Mucosa of descending colon (tissue), 3 donors: Measurements from ENCODE around the gene ZSWIM7. TPM values are rescaled to one million over a fixed set of nuclear protein-coding genes. Genes with fewer than 3 reads are reported as not detected.
A peak's percentile ranks its signal among the peaks of the same experiment; 100 is the strongest.

Experiments used
- ATAC-seq: fragments of 200-7000 bp; cut with Tn5 transposase; one replicate; pipeline ENCODE4 v1.9.1; 2020; ENCODE audit warnings: mild to moderate bottlenecking, moderate library complexity
- DNase-seq, 3 donors: peaks; one replicate each; pipeline ENCODE4 v3.0.0-alpha.2; 2020
- H3K36me3 ChIP-seq: fragments of 200-600 bp; one replicate; pipeline ENCODE4 v1.8.0; 2021; ENCODE audit warnings: low read depth, mild to moderate bottlenecking
- H3K4me1 ChIP-seq: fragments of 200-600 bp; one replicate; pipeline ENCODE4 v1.8.0; 2021; ENCODE audit warnings: low read depth, mild to moderate bottlenecking
- H3K4me3 ChIP-seq: fragments of 200-600 bp; one replicate; pipeline ENCODE4 v1.8.0; 2021; ENCODE audit warnings: mild to moderate bottlenecking
- H3K9me3 ChIP-seq: fragments of 200-600 bp; one replicate; pipeline ENCODE4 v1.8.0; 2021; ENCODE audit warnings: mild to moderate bottlenecking
- intact Hi-C, 2 donors: fragments of 100-400 bp; cut with DNase I in 1 of 2; cut with micrococcal nuclease in 1 of 2; formaldehyde crosslinking; loops; one replicate each; pipeline versions ENCODE4 v1.11.0 to v1.11.1; 2022; cut with DNase I, micrococcal nuclease
- total RNA-seq, 3 donors: library from RNA; stranded (reverse); fragmentation: NEBNext Ultra II Directional in 2 of 3; extraction: Animal tissue kit (Norgen Biotek cat#: 25700) in 2 of 3; gene quantifications; one replicate each; pipeline versions ENCODE4 v1.2.1 to v1.2.4, GENCODE V29; 2021 to 2023
- TF ChIP-seq, protein P1 (sequence below): fragments of 200-600 bp; IDR thresholded peaks from one replicate; pipeline ENCODE4 v1.8.0; 2022; ENCODE audit warnings: antibody characterized with exemption, mild to moderate bottlenecking
- donor health status: DM: no; HTN: no; CAD: no; lungs with moderate emphysema.
- donor health status: DM: no; HTN: no; CAD: no.
- donor health status: DM: no; HTN: yes; CAD: no.

ZSWIM7 gene
- total RNA-seq, 3 donors from 2014 or later, result 17.3 to 32.1 (median 26.0) TPM

GRCh38 chr17:15965528-15965927 is 34.0 kb downstream of the ZSWIM7 start:
- no peaks in the 10 kb centered on the region for H3K36me3 ChIP-seq
- H3K4me1 ChIP-seq, result peaks cover 25% of the 10 kb centered on the region
- DNase-seq (no peak), ATAC-seq (no peak)
- H3K4me3 ChIP-seq, result no peak overlapping the region
- intact Hi-C loops, result no loop called here
- TF ChIP-seq, protein P1, sequence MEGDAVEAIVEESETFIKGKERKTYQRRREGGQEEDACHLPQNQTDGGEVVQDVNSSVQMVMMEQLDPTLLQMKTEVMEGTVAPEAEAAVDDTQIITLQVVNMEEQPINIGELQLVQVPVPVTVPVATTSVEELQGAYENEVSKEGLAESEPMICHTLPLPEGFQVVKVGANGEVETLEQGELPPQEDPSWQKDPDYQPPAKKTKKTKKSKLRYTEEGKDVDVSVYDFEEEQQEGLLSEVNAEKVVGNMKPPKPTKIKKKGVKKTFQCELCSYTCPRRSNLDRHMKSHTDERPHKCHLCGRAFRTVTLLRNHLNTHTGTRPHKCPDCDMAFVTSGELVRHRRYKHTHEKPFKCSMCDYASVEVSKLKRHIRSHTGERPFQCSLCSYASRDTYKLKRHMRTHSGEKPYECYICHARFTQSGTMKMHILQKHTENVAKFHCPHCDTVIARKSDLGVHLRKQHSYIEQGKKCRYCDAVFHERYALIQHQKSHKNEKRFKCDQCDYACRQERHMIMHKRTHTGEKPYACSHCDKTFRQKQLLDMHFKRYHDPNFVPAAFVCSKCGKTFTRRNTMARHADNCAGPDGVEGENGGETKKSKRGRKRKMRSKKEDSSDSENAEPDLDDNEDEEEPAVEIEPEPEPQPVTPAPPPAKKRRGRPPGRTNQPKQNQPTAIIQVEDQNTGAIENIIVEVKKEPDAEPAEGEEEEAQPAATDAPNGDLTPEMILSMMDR, result no peak
- no peaks in the 10 kb centered on the region for H3K9me3 ChIP-seq

DNA sequence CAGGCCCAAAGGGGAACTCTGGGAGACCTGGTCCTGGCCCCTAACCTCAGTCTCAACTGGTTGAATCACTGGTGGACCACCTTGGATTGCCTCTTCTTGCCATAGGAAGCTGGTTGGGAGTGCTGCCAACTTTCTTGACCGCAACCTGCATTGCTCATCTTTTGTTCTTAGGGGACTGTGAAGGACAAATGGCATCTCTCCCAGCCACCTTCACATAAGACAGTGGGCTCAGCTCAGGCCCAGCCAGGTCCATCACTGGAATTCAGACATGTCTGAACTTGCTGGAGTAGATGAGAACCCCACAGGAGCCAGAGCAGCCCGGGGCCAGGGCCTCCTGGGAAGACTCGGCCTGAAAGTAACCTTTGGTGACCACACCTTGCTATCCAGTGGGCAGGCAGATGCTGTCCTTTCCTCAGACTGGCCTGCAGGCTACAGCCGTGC is 35.8 kb downstream of the ZSWIM7 start:
- H3K4me3 ChIP-seq, result no peak overlapping the region
- H3K36me3 ChIP-seq, result no peaks in the 10 kb centered on the region
- intact Hi-C loops, result no loop called here
- DNase-seq (no peak), ATAC-seq (no peak)
- no peaks in the 10 kb centered on the region for H3K9me3 ChIP-seq
- TF ChIP-seq, protein P1, result no peak
- H3K4me1 ChIP-seq, result peaks cover 29% of the 10 kb centered on the region

DNA sequence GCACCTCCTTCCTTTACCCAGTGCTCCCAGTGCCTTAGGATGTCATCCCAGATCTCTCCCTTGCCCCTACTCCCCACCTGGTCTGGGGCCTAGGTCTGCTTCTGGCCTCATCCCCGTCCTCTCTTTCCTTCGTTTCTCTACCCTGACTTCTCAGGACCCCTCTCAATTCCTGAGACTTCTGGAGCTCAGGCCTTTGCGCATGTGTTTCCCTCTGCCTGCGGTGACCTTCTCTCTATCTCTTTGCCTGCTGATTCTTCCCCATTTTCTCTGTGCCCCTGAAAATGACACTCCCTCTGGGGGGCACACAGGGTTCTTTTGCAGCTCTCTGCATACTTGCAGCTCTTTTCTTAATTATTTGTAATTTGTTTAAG is 41.0 kb downstream of the ZSWIM7 start:
- Histone ChIP-seq H3K4me3 (no peak overlapping the region), H3K4me1 (peaks cover 7% of the 10 kb centered on the region), H3K9me3 (no peaks in the 10 kb centered on the region), H3K36me3 (no peaks in the 10 kb centered on the region)
- no peak for ATAC-seq
- DNase-seq, result no peak
- intact Hi-C loops, result no loop called here
- TF ChIP-seq, protein P1, result no peak

DNA sequence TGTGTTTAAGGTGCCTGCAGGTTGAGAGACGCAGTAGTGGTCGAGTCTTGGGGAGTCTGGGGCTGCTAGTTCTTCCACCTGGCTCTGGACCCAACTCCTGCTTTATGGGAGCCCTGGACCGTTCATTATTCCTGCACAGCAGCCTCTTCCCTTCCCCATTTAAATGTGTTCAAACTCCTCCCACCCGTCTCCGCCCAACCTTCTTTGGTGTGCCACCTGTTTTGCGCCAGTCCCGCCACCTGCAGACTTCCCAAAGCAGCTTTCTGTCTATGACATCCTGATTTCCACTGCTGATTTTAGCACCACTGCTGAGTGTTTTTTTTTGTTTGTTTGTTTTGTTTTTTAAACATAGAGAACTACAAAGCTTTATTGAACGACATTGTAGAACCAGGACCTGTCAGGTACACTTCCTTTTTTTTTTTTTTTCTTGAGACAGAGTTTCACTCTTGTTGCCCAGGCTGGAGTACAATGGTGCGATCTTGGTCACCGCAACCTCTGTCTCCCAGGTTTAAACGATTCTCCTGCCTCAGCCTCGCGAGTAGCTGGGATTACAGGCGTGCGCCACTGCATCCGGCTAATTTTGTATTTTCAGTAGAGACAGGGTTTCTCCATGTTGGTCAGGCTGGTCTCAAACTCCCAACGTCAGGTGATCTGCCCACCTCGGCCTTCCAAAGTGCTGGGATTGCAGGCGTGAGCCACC is 41.7 kb downstream of the ZSWIM7 start:
- ATAC-seq (peak; percentile 72), DNase-seq (peak in 2 of 3 donors; percentile 48 to 56)
- TF ChIP-seq, protein P1, result no peak
- no peaks in the 10 kb centered on the region for H3K9me3 ChIP-seq
- H3K36me3 ChIP-seq, result no peaks in the 10 kb centered on the region
- intact Hi-C loops, result no loop called here
- H3K4me1 ChIP-seq, result peaks cover 7% of the 10 kb centered on the region
- H3K4me3 ChIP-seq, result no peak overlapping the region

GRCh38 chr17:15957206-15957605 is 42.3 kb downstream of the ZSWIM7 start:
- H3K36me3 ChIP-seq, result no peaks in the 10 kb centered on the region
- intact Hi-C loops, result no loop called here
- TF ChIP-seq, protein P1, result no peak
- no peak overlapping the region for H3K4me3 ChIP-seq
- DNase-seq (no peak), ATAC-seq (peak; percentile 7)
- H3K4me1 ChIP-seq, result peaks cover 7% of the 10 kb centered on the region
- no peaks in the 10 kb centered on the region for H3K9me3 ChIP-seq
